Fibroblast of mammary gland (primary cell): ENCODE data around the gene DAAM1.

Experiments used
- DNase-seq: peaks from one replicate; pipeline ENCODE4 v3.0.0-alpha.2; 2010; ENCODE audit warnings: low read depth
- H3K4me3 ChIP-seq: 2 replicates; pipeline ENCODE4 v1.5.1; 2011; ENCODE audit warnings: low read depth, mild to moderate bottlenecking, low read length, moderate library complexity; ENCODE audit not compliant: control insufficient read depth
- CTCF ChIP-seq: conservative IDR thresholded peaks from 2 replicates; pipeline ENCODE4 v1.5.1; 2011; ENCODE audit warnings: low read depth, low read length, inconsistent platforms; ENCODE audit not compliant: control insufficient read depth, insufficient read depth

Gene DAAM1

GRCh38 chr14:59281609-59282377 lies 93.3 kb downstream of the DAAM1 start:
- peak; percentile 89 for DNase-seq
- TF ChIP-seq CTCF = no peak
- H3K4me3 ChIP-seq = no peak overlapping the region

- DNase-seq = peak; percentile 84
- TF ChIP-seq CTCF = no peak
- no peak overlapping the region for H3K4me3 ChIP-seq
These were observed 93.9 kb downstream of the DAAM1 start for GRCh38 chr14:59282378-59282765.

- no peak overlapping the region for H3K4me3 ChIP-seq
- DNase-seq = peak; percentile 78
- no peak for TF ChIP-seq CTCF
These were observed 94.9 kb downstream of the DAAM1 start for GRCh38 chr14:59283361-59283760.

- TF ChIP-seq CTCF = no peak
- DNase-seq = peak; percentile 37
- H3K4me3 ChIP-seq = no peak overlapping the region
These were observed 95.6 kb downstream of the DAAM1 start for GRCh38 chr14:59284059-59284458.

GRCh38 chr14:59292028-59292427 lies 103.6 kb downstream of the DAAM1 start:
- H3K4me3 ChIP-seq = no peak overlapping the region
- no peak for TF ChIP-seq CTCF
- no peak for DNase-seq

- no peak for DNase-seq
- TF ChIP-seq CTCF = no peak
- no peak overlapping the region for H3K4me3 ChIP-seq
These were observed 104.6 kb downstream of the DAAM1 start for GRCh38 chr14:59292921-59293534.
